OCI-LY1 (cell line): Measurements from ENCODE around the gene DIDO1.

Source experiments
- EZH2 ChIP-seq: fragments of 200-600 bp; sonication (generic), shearing (Covaris generic); IDR thresholded peaks from 2 replicates; pipeline ENCODE4 v1.8.0; 2017; ENCODE audit warnings: borderline replicate concordance, mixed run types, mild to moderate bottlenecking, antibody characterized with exemption, low read length, moderate library complexity, mixed read lengths
- TF ChIP-seq, protein P1 (sequence below): fragments of 200-600 bp; sonication (generic), shearing (Covaris generic); IDR thresholded peaks from 2 replicates; pipeline ENCODE4 v1.5.1; 2017; ENCODE audit warnings: mild to moderate bottlenecking, antibody characterized with exemption, low read length, moderate library complexity, mixed read lengths

DNA sequence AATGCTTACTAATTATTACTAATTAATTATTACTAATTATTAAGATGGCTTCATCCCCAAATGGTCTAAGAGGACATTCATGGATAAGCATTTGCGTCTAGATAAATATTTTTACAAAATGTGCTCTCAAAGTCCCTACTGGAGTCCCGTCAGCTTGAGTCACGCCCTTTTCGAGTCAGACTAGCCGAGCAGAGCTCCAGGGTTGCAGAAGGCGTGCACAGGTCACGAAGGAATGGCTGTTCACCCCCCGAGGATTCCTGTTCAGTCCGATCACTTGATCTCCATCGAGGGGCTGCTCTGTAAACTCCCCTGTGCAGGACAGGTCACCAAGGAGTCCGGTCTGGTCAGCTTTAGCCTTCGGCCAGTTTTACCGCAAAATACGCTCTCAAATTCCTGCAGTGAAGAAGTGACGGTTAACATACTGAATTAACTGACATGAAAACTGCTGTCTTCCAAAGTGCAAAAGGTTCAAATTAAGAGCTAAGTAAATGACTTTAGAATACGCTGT lies 84.5 kb downstream of the DIDO1 start:
- TF ChIP-seq EZH2 = no peak
- TF ChIP-seq, protein P1, sequence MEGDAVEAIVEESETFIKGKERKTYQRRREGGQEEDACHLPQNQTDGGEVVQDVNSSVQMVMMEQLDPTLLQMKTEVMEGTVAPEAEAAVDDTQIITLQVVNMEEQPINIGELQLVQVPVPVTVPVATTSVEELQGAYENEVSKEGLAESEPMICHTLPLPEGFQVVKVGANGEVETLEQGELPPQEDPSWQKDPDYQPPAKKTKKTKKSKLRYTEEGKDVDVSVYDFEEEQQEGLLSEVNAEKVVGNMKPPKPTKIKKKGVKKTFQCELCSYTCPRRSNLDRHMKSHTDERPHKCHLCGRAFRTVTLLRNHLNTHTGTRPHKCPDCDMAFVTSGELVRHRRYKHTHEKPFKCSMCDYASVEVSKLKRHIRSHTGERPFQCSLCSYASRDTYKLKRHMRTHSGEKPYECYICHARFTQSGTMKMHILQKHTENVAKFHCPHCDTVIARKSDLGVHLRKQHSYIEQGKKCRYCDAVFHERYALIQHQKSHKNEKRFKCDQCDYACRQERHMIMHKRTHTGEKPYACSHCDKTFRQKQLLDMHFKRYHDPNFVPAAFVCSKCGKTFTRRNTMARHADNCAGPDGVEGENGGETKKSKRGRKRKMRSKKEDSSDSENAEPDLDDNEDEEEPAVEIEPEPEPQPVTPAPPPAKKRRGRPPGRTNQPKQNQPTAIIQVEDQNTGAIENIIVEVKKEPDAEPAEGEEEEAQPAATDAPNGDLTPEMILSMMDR = no peak
